ENCODE results near the gene INTS12. TPM values are rescaled to one million over a fixed set of nuclear protein-coding genes. Genes with fewer than 3 reads are reported as not detected.

Gene INTS12
- total RNA-seq, 1 donor from 2014 or later, result 22.1 TPM

DNA sequence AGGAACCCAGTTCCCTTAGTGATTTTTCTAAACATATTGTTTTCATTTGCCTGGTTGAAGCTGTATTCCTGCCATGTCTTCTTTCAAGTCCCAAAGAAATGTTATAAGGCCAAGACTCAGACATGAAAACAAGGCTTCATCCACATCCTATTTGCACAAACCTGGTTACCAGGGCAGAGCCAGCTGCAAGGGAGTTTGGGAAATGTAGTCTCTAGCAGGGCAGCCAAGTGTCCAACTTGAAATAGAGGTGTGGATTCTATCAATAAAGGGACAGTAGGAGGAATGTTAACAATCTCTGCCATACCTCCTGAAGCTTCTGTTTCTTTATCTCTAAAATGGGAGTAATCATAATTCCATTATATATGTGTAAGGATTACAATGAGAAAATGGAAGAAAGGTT, 56.6 kb downstream of the INTS12 start:
- Mint-ChIP-seq H3K27me3 (ENCODE audit: low read depth) (peaks cover 4% of the 10 kb centered on the region), H3K27ac (no peak overlapping the region), H3K36me3 (no peaks in the 10 kb centered on the region), H3K9me3 (no peaks in the 10 kb centered on the region), H3K4me1 (peaks cover 14% of the 10 kb centered on the region), H3K4me3 (no peak overlapping the region)
- no peak for DNase-seq (ENCODE audit: low spot score in 2 of 2, unreplicated experiment in 2 of 2)
- TF ChIP-seq CTCF (IDR thresholded peaks at IDR 0.05; ENCODE audit: unreplicated experiment), result no peak

DNA sequence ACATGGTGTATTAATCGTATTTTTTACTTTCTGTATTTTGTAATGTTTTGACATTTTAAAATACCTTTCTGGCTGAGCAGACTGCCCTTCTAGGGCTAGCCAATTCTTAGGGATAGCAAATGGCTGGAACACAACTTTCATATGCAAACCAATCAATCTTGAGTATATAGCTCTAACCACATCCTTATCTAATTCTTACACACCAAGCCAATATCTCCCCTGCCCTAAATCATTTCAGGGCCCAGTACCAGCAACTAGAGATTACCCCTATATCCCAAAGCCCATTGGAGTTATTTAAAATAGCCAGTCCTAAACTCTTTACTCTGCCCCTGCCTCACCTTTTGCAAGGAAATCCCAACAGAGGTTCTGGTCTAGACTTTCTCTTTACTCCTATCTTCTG, 58.3 kb downstream of the INTS12 start:
- no peaks in the 10 kb centered on the region for H3K9me3 Mint-ChIP-seq
- TF ChIP-seq CTCF (IDR thresholded peaks at IDR 0.05; ENCODE audit: unreplicated experiment), result no peak
- H3K27me3 Mint-ChIP-seq (ENCODE audit: low read depth), result peaks cover 4% of the 10 kb centered on the region
- no peaks in the 10 kb centered on the region for H3K36me3 Mint-ChIP-seq
- no peak overlapping the region for H3K27ac Mint-ChIP-seq
- peaks cover 15% of the 10 kb centered on the region for H3K4me1 Mint-ChIP-seq
- H3K4me3 Mint-ChIP-seq, result no peak overlapping the region
- no peak for DNase-seq (ENCODE audit: low spot score in 2 of 2, unreplicated experiment in 2 of 2)

GRCh38 chr4:105645440-105645839, 63.0 kb downstream of the INTS12 start:
- H3K27ac Mint-ChIP-seq, result no peak overlapping the region
- peaks cover 2% of the 10 kb centered on the region for H3K36me3 Mint-ChIP-seq
- H3K27me3 Mint-ChIP-seq (ENCODE audit: low read depth), result peaks cover 4% of the 10 kb centered on the region
- H3K9me3 Mint-ChIP-seq, result peaks cover 7% of the 10 kb centered on the region
- peaks cover 27% of the 10 kb centered on the region for H3K4me1 Mint-ChIP-seq
- no peak overlapping the region for H3K4me3 Mint-ChIP-seq
- no peak for DNase-seq (ENCODE audit: low spot score in 2 of 2, unreplicated experiment in 2 of 2)
- TF ChIP-seq CTCF (IDR thresholded peaks at IDR 0.05; ENCODE audit: unreplicated experiment), result no peak

DNA sequence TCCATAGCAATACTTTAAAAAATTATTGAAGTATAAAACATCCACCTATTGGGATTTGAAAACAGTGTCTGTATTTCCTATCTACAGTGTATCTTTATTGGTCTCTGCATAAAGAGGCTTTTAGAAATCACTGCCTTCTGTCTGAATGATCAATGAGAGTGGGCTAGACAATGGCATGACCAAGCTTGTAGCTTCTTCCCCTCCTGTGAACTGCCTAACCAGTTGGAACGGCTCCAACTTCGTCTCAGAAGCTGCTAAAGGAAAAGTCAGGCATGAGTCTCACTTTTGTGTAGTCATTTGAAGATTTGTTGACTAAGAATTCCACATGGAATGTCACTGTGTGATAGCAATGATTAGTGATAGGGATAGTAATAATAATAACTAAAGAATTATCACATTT, 64.2 kb downstream of the INTS12 start:
- H3K4me3 Mint-ChIP-seq, result no peak overlapping the region
- H3K27ac Mint-ChIP-seq, result peak overlapping the region; percentile 47
- DNase-seq (ENCODE audit: low spot score in 2 of 2, unreplicated experiment in 2 of 2), result peak in 1 of 2 experiments; percentile 35
- H3K36me3 Mint-ChIP-seq, result peaks cover 2% of the 10 kb centered on the region
- no peaks in the 10 kb centered on the region for H3K27me3 Mint-ChIP-seq (ENCODE audit: low read depth)
- peaks cover 15% of the 10 kb centered on the region for H3K9me3 Mint-ChIP-seq
- H3K4me1 Mint-ChIP-seq, result peaks cover 27% of the 10 kb centered on the region
- TF ChIP-seq CTCF (IDR thresholded peaks at IDR 0.05; ENCODE audit: unreplicated experiment), result no peak

- peaks cover 15% of the 10 kb centered on the region for H3K9me3 Mint-ChIP-seq
- H3K27me3 Mint-ChIP-seq (ENCODE audit: low read depth), result no peaks in the 10 kb centered on the region
- no peak overlapping the region for H3K4me3 Mint-ChIP-seq
- no peak for TF ChIP-seq CTCF (IDR thresholded peaks at IDR 0.05; ENCODE audit: unreplicated experiment)
- H3K36me3 Mint-ChIP-seq, result peaks cover 2% of the 10 kb centered on the region
- DNase-seq (ENCODE audit: low spot score in 2 of 2, unreplicated experiment in 2 of 2), result no peak
- H3K27ac Mint-ChIP-seq, result no peak overlapping the region
- H3K4me1 Mint-ChIP-seq, result peaks cover 36% of the 10 kb centered on the region
These were observed 66.6 kb downstream of the INTS12 start for GRCh38 chr4:105641845-105642244.

Data from mesothelial cell of epicardium (in vitro differentiated cells).